Measurements from ENCODE around the gene NAGK. TPM values are rescaled to one million over a fixed set of nuclear protein-coding genes. Genes with fewer than 3 reads are reported as not detected.
"Not testable (repeated sequence)": the region's sequence is repeated elsewhere in the genome, so short reads cannot be mapped to it uniquely, and the experiment has no call there.

The NAGK gene
- total RNA-seq, 1 donor from 2014 or later: 166 TPM

DNA sequence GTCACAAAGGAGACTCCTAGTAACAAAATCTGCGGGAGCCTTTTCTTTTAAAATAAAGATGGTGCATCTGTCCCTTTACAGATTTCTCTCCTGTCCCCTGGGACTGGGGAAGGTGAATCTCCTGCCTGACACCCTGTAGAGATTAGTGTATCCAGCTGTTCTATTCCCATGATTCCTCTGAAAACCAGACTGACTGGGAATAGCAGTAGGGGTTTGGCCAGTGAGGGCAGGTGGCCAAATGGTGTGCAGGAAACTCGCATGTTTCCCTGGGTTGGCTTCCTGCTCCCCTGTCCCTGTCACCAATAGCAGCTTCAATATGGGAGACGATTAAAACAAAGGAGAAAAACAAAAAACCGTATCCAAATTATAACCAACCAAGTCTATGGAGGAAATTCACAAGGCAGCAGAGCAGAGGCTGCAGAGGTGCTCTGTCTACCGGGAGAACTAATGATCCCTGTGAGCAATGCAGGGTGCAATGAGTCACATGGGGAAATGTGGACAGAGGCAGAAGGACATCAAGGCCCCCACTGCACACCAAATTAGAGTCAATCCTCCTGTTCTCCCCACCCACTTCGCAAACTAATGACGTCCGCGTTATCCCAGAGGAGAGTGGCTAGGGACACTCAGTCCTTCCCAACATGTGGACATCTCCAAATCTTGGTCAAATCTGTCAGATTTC, 17.0 kb downstream of the NAGK start:
- not testable (repeated sequence) for H3K36me3 Mint-ChIP-seq (ENCODE audit: low read depth); H3K27ac Mint-ChIP-seq (ENCODE audit: unreplicated experiment); H3K4me3 Mint-ChIP-seq (ENCODE audit: unreplicated experiment); DNase-seq (ENCODE audit: low spot score); H3K4me1 Mint-ChIP-seq (ENCODE audit: low read depth); H3K9me3 Mint-ChIP-seq (ENCODE audit: low read depth)
- peaks cover 34% of the 10 kb centered on the region for H3K27me3 Mint-ChIP-seq (ENCODE audit: low read depth)

DNA sequence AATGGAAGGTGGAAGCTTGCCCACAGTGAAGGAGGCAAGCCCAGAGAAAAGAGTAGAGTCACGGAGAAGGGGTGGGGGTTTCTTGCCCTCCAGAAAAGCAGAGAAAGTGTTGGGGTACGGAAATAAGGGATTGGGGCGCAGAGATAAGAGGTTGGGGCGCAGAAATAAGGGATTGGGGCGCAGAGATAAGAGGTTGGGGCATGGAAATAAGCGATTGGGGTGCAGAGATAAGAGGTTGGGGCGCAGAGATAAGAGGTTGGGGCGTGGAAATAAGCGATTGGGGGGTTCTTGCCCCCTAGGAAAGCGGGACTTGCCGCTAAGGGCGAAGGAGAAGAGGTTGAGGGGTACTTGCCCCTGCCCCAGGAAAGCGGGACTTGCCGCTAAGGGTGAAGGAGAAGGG, 21.0 kb downstream of the NAGK start:
- not testable (repeated sequence) for H3K27ac Mint-ChIP-seq (ENCODE audit: unreplicated experiment); H3K4me1 Mint-ChIP-seq (ENCODE audit: low read depth)

DNA sequence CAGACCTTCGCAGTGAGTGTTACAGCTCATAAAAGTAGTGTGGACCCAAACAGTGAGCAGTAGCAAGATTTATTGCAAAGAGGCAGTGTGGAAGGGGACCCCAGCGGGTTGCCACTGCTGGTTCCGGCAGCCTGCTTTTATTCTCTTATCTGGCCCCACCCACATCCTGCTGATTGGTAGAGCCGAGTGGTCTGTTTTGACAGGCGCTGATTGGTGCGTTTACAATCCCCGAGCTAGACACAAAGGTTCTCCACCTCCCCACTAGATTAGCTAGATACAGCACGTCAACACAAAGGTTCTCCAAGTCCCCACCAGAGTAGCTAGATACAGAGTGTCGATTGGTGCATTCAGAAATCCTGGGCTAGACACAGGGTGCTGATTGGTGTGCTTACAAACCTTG, 23.4 kb downstream of the NAGK start:
- H3K27ac Mint-ChIP-seq (ENCODE audit: unreplicated experiment); H3K4me1 Mint-ChIP-seq (ENCODE audit: low read depth); DNase-seq (ENCODE audit: low spot score); H3K9me3 Mint-ChIP-seq (ENCODE audit: low read depth); H3K4me3 Mint-ChIP-seq (ENCODE audit: unreplicated experiment); H3K36me3 Mint-ChIP-seq (ENCODE audit: low read depth): not testable (repeated sequence)
- peaks cover 32% of the 10 kb centered on the region for H3K27me3 Mint-ChIP-seq (ENCODE audit: low read depth)

More for the DNA sequence above, 21.0 kb downstream of the NAGK start:
- not testable (repeated sequence) for H3K4me3 Mint-ChIP-seq (ENCODE audit: unreplicated experiment); H3K36me3 Mint-ChIP-seq (ENCODE audit: low read depth); DNase-seq (ENCODE audit: low spot score); H3K9me3 Mint-ChIP-seq (ENCODE audit: low read depth)
- H3K27me3 Mint-ChIP-seq (ENCODE audit: low read depth): peaks cover 40% of the 10 kb centered on the region

DNA sequence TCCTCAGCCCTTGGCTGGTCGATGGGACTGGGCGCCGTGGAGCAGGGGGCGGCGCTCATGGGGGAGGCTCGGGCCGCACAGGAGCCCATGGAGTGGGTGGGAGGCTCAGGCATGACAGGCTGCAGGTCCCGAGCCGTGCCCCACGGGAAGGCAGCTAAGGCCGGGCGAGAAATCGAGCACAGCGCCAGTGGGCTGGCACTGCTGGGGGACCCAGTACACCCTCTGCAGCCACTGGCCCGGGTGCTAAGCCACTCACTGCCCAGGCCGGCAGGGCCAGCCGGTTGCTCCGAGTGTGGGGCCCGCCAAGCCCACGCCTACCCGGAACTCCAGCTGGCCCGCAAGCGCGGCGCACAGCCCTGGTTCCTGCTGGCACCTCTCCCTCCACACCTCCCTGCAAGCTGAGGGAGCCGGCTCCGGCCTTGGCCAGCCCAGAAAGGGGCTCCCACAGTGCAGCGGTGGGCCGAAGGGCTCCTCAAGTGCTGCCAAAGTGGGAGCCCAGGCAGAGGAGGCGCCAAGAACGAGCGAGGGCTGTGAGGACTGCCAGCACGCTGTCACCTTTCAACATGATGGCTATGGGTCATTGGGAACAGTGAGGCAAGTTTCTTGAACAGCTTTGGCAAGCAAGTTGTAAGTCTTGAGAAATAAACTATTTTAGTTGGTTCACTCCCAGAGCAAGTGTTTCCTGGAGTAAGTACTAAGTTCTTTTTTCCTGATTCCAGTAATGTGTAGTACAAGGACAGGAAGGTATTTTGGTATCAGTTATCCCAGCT, 24.2 kb downstream of the NAGK start:
- not testable (repeated sequence) for H3K4me1 Mint-ChIP-seq (ENCODE audit: low read depth); H3K4me3 Mint-ChIP-seq (ENCODE audit: unreplicated experiment); H3K9me3 Mint-ChIP-seq (ENCODE audit: low read depth); H3K36me3 Mint-ChIP-seq (ENCODE audit: low read depth); H3K27ac Mint-ChIP-seq (ENCODE audit: unreplicated experiment); DNase-seq (ENCODE audit: low spot score)
- H3K27me3 Mint-ChIP-seq (ENCODE audit: low read depth): peaks cover 27% of the 10 kb centered on the region

DNA sequence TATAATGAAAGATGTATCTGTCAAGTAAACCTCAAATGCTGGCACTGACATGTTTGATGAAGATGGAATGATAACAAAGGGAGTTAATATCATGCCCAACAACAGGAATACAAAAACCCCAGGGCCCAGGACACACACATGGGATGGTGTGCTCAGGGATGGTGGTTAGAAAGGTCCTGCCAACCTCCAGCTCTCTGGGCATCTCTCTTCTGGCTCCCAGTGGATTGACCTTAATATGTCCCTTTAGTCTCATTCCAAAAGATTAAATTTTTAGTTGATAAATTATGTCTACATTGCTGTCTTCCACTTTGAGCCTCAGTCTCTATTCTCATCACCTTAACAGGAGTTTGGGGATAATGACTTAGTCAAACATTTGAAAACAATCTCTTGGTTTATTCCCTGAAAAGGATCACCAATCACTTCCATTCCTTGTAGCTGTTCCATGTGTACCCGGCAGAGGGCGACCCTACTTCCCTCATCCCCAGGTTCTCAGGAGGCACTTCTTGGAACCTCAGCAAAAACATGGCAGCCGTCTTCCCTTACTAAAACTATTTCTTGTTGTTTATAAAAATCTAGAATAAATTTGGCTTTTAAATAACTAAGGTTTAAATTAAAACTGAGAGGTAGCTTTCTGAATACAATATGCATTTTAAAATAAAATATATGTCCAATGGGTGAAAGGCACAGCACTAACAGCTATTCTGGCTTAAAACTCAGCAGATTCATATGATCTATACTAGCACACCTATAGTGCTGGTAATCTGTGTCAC, 31.9 kb downstream of the NAGK start:
- no peak overlapping the region for H3K27ac Mint-ChIP-seq (ENCODE audit: unreplicated experiment)
- H3K4me1 Mint-ChIP-seq (ENCODE audit: low read depth): peaks cover 26% of the 10 kb centered on the region
- TF ChIP-seq, protein P1, sequence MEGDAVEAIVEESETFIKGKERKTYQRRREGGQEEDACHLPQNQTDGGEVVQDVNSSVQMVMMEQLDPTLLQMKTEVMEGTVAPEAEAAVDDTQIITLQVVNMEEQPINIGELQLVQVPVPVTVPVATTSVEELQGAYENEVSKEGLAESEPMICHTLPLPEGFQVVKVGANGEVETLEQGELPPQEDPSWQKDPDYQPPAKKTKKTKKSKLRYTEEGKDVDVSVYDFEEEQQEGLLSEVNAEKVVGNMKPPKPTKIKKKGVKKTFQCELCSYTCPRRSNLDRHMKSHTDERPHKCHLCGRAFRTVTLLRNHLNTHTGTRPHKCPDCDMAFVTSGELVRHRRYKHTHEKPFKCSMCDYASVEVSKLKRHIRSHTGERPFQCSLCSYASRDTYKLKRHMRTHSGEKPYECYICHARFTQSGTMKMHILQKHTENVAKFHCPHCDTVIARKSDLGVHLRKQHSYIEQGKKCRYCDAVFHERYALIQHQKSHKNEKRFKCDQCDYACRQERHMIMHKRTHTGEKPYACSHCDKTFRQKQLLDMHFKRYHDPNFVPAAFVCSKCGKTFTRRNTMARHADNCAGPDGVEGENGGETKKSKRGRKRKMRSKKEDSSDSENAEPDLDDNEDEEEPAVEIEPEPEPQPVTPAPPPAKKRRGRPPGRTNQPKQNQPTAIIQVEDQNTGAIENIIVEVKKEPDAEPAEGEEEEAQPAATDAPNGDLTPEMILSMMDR (IDR thresholded peaks at IDR 0.05): peak; percentile 82
- no peaks in the 10 kb centered on the region for H3K36me3 Mint-ChIP-seq (ENCODE audit: low read depth)
- no peak overlapping the region for H3K4me3 Mint-ChIP-seq (ENCODE audit: unreplicated experiment)
- no peaks in the 10 kb centered on the region for H3K27me3 Mint-ChIP-seq (ENCODE audit: low read depth)
- DNase-seq (ENCODE audit: low spot score): no peak
- H3K9me3 Mint-ChIP-seq (ENCODE audit: low read depth): peaks cover 5% of the 10 kb centered on the region

DNA sequence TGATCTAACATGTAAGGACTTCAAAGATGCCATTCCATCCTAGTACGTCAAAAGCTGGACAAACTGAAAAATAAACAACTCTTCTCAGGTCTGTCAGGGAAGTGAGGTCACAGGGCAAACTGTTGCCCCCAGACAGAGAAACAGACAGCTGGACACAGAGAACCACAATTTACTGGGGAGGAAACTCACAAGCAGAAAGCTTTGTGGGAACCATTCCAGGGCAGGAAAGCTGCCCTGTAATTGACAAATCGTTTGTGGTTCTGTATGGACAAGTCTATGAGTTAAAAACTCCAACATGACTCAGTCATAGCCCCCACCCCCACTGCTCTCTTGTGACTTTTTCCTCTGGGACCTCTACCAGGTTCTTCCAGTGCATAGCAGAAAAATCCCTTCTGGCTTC, 33.2 kb downstream of the NAGK start:
- Mint-ChIP-seq H3K4me3 (ENCODE audit: unreplicated experiment) (peak overlapping the region; percentile 6), H3K36me3 (ENCODE audit: low read depth) (no peaks in the 10 kb centered on the region), H3K27me3 (ENCODE audit: low read depth) (no peaks in the 10 kb centered on the region), H3K9me3 (ENCODE audit: low read depth) (peaks cover 9% of the 10 kb centered on the region), H3K4me1 (ENCODE audit: low read depth) (peaks cover 26% of the 10 kb centered on the region), H3K27ac (ENCODE audit: unreplicated experiment) (peak overlapping the region; percentile 78)
- DNase-seq (ENCODE audit: low spot score): no peak
- TF ChIP-seq, protein P1 (IDR thresholded peaks at IDR 0.05): no peak

All from chondrocyte (in vitro differentiated cells).